ENCODE results near the gene COL8A2.

The COL8A2 gene

GRCh38 chr1:36099681-36100341 lies 25.2 kb downstream of the COL8A2 start:
- Histone ChIP-seq H3K4me3 (replicated peaks; ENCODE audit: insufficient read depth, low read length) (0 out of 2 replicates have a peak overlapping the region, but pooled peaks have one; percentile 6), H3K27me3 (ENCODE audit: insufficient read depth, poor library complexity, severe bottlenecking) (no peaks in the 10 kb centered on the region), H3K27ac (replicated peaks) (no peak overlapping the region)
- DNase-seq (ENCODE audit: low read depth in 1 of 2, low spot score in 1 of 2) = peak; percentile 50 to 78
- TF ChIP-seq REST (IDR thresholded peaks at IDR 0.05; ENCODE audit: insufficient replicate concordance, low read depth) (no peak), CTCF (IDR thresholded peaks at IDR 0.05; ENCODE audit: insufficient read depth, low read length) (peak; percentile 90)

- H3K27ac ChIP-seq (replicated peaks) = no peak overlapping the region
- no peak for TF ChIP-seq CTCF (IDR thresholded peaks at IDR 0.05; ENCODE audit: insufficient read depth, low read length)
- no peak for TF ChIP-seq POLR2AphosphoS5 (IDR thresholded peaks at IDR 0.05; ENCODE audit: low read depth)
- no peak for TF ChIP-seq SPI1 (IDR thresholded peaks at IDR 0.05; ENCODE audit: borderline replicate concordance, low read depth)
- TF ChIP-seq REST (IDR thresholded peaks at IDR 0.05; ENCODE audit: insufficient replicate concordance, low read depth) = no peak
- no peak for TF ChIP-seq GABPA (IDR thresholded peaks at IDR 0.05; ENCODE audit: low read depth)
- no peaks in the 10 kb centered on the region for H3K27me3 ChIP-seq (ENCODE audit: insufficient read depth, poor library complexity, severe bottlenecking)
- DNase-seq (ENCODE audit: low read depth in 1 of 2, low spot score in 1 of 2) = no peak
- H3K4me3 ChIP-seq (replicated peaks; ENCODE audit: insufficient read depth, low read length) = no peak overlapping the region
These were observed 26.2 kb downstream of the COL8A2 start for GRCh38 chr1:36098650-36099365.

- no peak for DNase-seq (ENCODE audit: low read depth in 1 of 2, low spot score in 1 of 2)
- no peak overlapping the region for H3K27ac ChIP-seq (replicated peaks)
- H3K27me3 ChIP-seq (ENCODE audit: insufficient read depth, poor library complexity, severe bottlenecking) = no peaks in the 10 kb centered on the region
- TF ChIP-seq REST (IDR thresholded peaks at IDR 0.05; ENCODE audit: insufficient replicate concordance, low read depth) = no peak
- no peak for TF ChIP-seq POLR2AphosphoS5 (IDR thresholded peaks at IDR 0.05; ENCODE audit: low read depth)
- TF ChIP-seq SPI1 (IDR thresholded peaks at IDR 0.05; ENCODE audit: borderline replicate concordance, low read depth) = no peak
- TF ChIP-seq CTCF (IDR thresholded peaks at IDR 0.05; ENCODE audit: insufficient read depth, low read length) = no peak
- no peak for TF ChIP-seq GABPA (IDR thresholded peaks at IDR 0.05; ENCODE audit: low read depth)
- H3K4me3 ChIP-seq (replicated peaks; ENCODE audit: insufficient read depth, low read length) = no peak overlapping the region
These were observed 27.1 kb downstream of the COL8A2 start for GRCh38 chr1:36097693-36098585.
